ENCODE data around the gene OTOR.

Gene OTOR

GRCh38 chr20:16732506-16733152 lies 15.5 kb upstream of the OTOR start:
- Histone ChIP-seq H3K4me3 (no peak overlapping the region), H3K27me3 (no peaks in the 10 kb centered on the region), H3K36me3 (peaks cover 35 to 57% (median 37%) of the 10 kb centered on the region in 3 donors), H3K27ac (no peak overlapping the region), H3K4me1 (peaks cover 0 to 24% (median 11%) of the 10 kb centered on the region in 4 donors), H3K9me3 (no peaks in the 10 kb centered on the region)
- intact Hi-C loops (cut with DNase I; ENCODE audit: low total_unique reads): loop anchor here (5.0 kb wide), 1 partner anchor 155 kb away; no protein-coding TSS in a partner anchor
- no peak for DNase-seq
- no peak for TF ChIP-seq CTCF (IDR thresholded peaks at IDR 0.05)

GRCh38 chr20:16740365-16741072 lies 7.6 kb upstream of the OTOR start:
- Histone ChIP-seq H3K4me1 (no peaks in the 10 kb centered on the region), H3K27ac (no peak overlapping the region), H3K36me3 (peaks cover 49 to 69% (median 52%) of the 10 kb centered on the region in 3 donors), H3K27me3 (no peaks in the 10 kb centered on the region), H3K4me3 (no peak overlapping the region), H3K9me3 (no peaks in the 10 kb centered on the region)
- intact Hi-C loops (cut with DNase I; ENCODE audit: low total_unique reads): no loop called here
- no peak for DNase-seq
- TF ChIP-seq CTCF (IDR thresholded peaks at IDR 0.05): no peak

GRCh38 chr20:16744178-16744807 lies 3.9 kb upstream of the OTOR start:
- no peak for TF ChIP-seq CTCF (IDR thresholded peaks at IDR 0.05)
- Histone ChIP-seq H3K27ac (no peak overlapping the region), H3K36me3 (peaks cover 18 to 35% (median 23%) of the 10 kb centered on the region in 3 donors), H3K4me3 (no peak overlapping the region), H3K27me3 (no peaks in the 10 kb centered on the region), H3K4me1 (no peaks in the 10 kb centered on the region), H3K9me3 (no peaks in the 10 kb centered on the region)
- intact Hi-C loops (cut with DNase I; ENCODE audit: low total_unique reads): no loop called here
- DNase-seq: no peak

GRCh38 chr20:16745204-16745603 lies 3.0 kb upstream of the OTOR start:
- no peak for DNase-seq
- Histone ChIP-seq H3K4me3 (no peak overlapping the region), H3K27ac (no peak overlapping the region), H3K36me3 (peaks cover 8 to 26% (median 14%) of the 10 kb centered on the region in 3 donors), H3K4me1 (no peaks in the 10 kb centered on the region), H3K9me3 (no peaks in the 10 kb centered on the region), H3K27me3 (no peaks in the 10 kb centered on the region)
- intact Hi-C loops (cut with DNase I; ENCODE audit: low total_unique reads): no loop called here
- TF ChIP-seq CTCF (IDR thresholded peaks at IDR 0.05): no peak

GRCh38 chr20:16747291-16747811 lies 807 bp upstream of the OTOR start:
- no peaks in the 10 kb centered on the region for H3K4me1 ChIP-seq
- H3K27me3 ChIP-seq: no peaks in the 10 kb centered on the region
- no peaks in the 10 kb centered on the region for H3K9me3 ChIP-seq
- intact Hi-C loops (cut with DNase I; ENCODE audit: low total_unique reads): no loop called here
- no peak for DNase-seq
- no peak for TF ChIP-seq CTCF (IDR thresholded peaks at IDR 0.05)
- no peak overlapping the region for H3K4me3 ChIP-seq
- H3K27ac ChIP-seq: no peak overlapping the region
- peaks cover 0 to 4% (median 0%) of the 10 kb centered on the region in 3 donors for H3K36me3 ChIP-seq

Measured in tibial artery (tissue), 4 donors.